Heart right ventricle (tissue), 16 donors: ENCODE data around the gene CFTR. TPM values are rescaled to one million over a fixed set of nuclear protein-coding genes. Genes with fewer than 3 reads are reported as not detected.

Experiments used
- ATAC-seq, 8 donors: fragments of 200-7000 bp; cut with Tn5 transposase; one replicate each; pipeline ENCODE4 v1.9.1; 2020; ENCODE audit warnings: mild to moderate bottlenecking in 8 of 8, moderate library complexity in 8 of 8, moderate number of reproducible peaks in 1 of 8
- DNase-seq, 2 donors: peaks; one replicate each; pipeline ENCODE4 v3.0.0-alpha.2; 2020
- H3K27ac ChIP-seq, 10 donors: fragments of 200-600 bp; sonication (generic) in 2 of 10; one replicate each; pipeline versions ENCODE4 v1.5.0 to v1.8.0; 2020 to 2022; ENCODE audit warnings: mild to moderate bottlenecking in 3 of 10
- H3K27me3 ChIP-seq, 7 donors: fragments of 200-600 bp; one replicate each; pipeline ENCODE4 v1.8.0; 2021 to 2022; ENCODE audit warnings: mild to moderate bottlenecking in 2 of 7
- H3K36me3 ChIP-seq, 9 donors: fragments of 200-600 bp; sonication (generic) in 1 of 9; one replicate each; pipeline versions ENCODE4 v1.5.0 to v1.8.0; 2020 to 2022; ENCODE audit warnings: mild to moderate bottlenecking in 2 of 9
- H3K4me1 ChIP-seq, 9 donors: fragments of 200-600 bp; sonication (generic) in 1 of 9; one replicate each; pipeline versions ENCODE4 v1.5.0 to v1.8.0; 2020 to 2022; ENCODE audit warnings: mild to moderate bottlenecking in 4 of 9
- H3K4me3 ChIP-seq, 10 donors: fragments of 200-600 bp; sonication (generic) in 2 of 10; one replicate each; pipeline versions ENCODE4 v1.5.0 to v1.8.0; 2020 to 2022; ENCODE audit warnings: mild to moderate bottlenecking in 7 of 10, moderate library complexity in 2 of 10
- H3K9me3 ChIP-seq, 11 donors: fragments of 200-600 bp in 10 of 11; sonication (generic) in 2 of 11; one replicate each; pipeline versions ENCODE4 v1.5.0 to v1.8.0; 2013 to 2022; ENCODE audit warnings: mild to moderate bottlenecking in 2 of 11, control low read depth in 1 of 11, moderate library complexity in 1 of 11
- CTCF ChIP-seq, 9 donors: fragments of 200-600 bp; sonication (generic) in 2 of 9; IDR thresholded peaks; one replicate each; pipeline versions ENCODE4 v1.5.0 to v1.8.0; 2021 to 2022; ENCODE audit warnings: antibody characterized with exemption in 9 of 9, mild to moderate bottlenecking in 5 of 9, moderate library complexity in 1 of 9
- WGBS, 2 donors: extraction: QIAGEN DNeasy Blood & Tissue Kit; methylation state at CpG; one replicate each; pipeline ENCODE4 v1.1.7; 2013; ENCODE audit warnings: inconsistent platforms in 1 of 2; 5-methylcytosine and 5-hydroxymethylcytosine counted together
- intact Hi-C, 10 donors: fragments of 100-400 bp; cut with DNase I; formaldehyde crosslinking; loops; one replicate each; pipeline versions ENCODE4 v1.11.1 to v1.14.2; 2022
- polyA plus RNA-seq, 2 donors: library from polyadenylated mRNA; stranded (reverse); fragments of 200-250 nt; gene quantifications; one replicate each; pipeline ENCODE4 v1.2.3, GENCODE V29; 2013
- total RNA-seq, 10 donors: library from RNA; stranded (reverse); fragmentation: NEBNext Ultra II Directional in 3 of 10; extraction: Animal tissue kit (Norgen Biotek cat#: 25700) in 3 of 10; gene quantifications; one replicate each; pipeline versions ENCODE4 v1.2.1 to v1.2.4, GENCODE V29; 2021 to 2023
- donor health status: Arrhythmogenic right ventricular cardiomyopathy.
- donor health status: ischemic (EF 13 %, LVEDD 7.1; RV severe dilation, severe dysfunction).
- donor health status: healthy with polysubstance abuse.
- donor health status: DM: no; HTN: yes; CAD: no.
- donor health status: DM: no; HTN: no; CAD: no.
- donor health status: ischemic (EF 25% LVEDD 6.9; RV normal size, moderate dysfunction).
- donor health status: ischemic (EF 25% LVEDD 5.7; RV mildly dilated, moderate dysfunction).
- donor health status: healthy.
- donor health status: DM: yes; HTN: yes; CAD: no.
- donor health status: Ischemic cardiomyopathy.
- donor health status: ischemic (EF 35%, LVEDD 5.7; RV mildly dilated, moderate dysfunction).
- donor health status: nonischemic (EF 11% LVEDD 7.7; RV severe dilation, severe dysfunction).
- donor health status: DM: yes; HTN: yes; CAD: no.
- donor health status: PGD.
- donor health status: ischemic (EF 29% LVEDD 5.4; RV normal size, mild dysfunction).
- donor health status: nonischemic (EF 23%, LVEDD 6.1; RV moderate dilation, normal function).

Gene CFTR
- total and polyA plus RNA-seq, 12 donors = 0.06 to 0.95 (median 0.25) TPM; not detected in 2

- Histone ChIP-seq H3K27ac (no peak overlapping the region), H3K27me3 (no peaks in the 10 kb centered on the region), H3K36me3 (no peaks in the 10 kb centered on the region), H3K4me3 (no peak overlapping the region), H3K4me1 (peaks cover 0 to 9% (median 0%) of the 10 kb centered on the region in 9 donors), H3K9me3 (no peaks in the 10 kb centered on the region)
- TF ChIP-seq CTCF (IDR thresholded peaks at IDR 0.05) = no peak
- ATAC-seq = no peak
- intact Hi-C loops = no loop called here
- DNase-seq = no peak
- 83 to 97% methylated on average over 1 of the region's 1 CpG for WGBS, 2 donors
Observed at GRCh38 chr7:117581424-117581823, 101.6 kb downstream of the CFTR start.

- H3K27ac ChIP-seq = no peak overlapping the region
- no peak for TF ChIP-seq CTCF (IDR thresholded peaks at IDR 0.05)
- no peaks in the 10 kb centered on the region for H3K9me3 ChIP-seq
- H3K36me3 ChIP-seq = no peaks in the 10 kb centered on the region
- no peak overlapping the region for H3K4me3 ChIP-seq
- no peaks in the 10 kb centered on the region for H3K27me3 ChIP-seq
- ATAC-seq (peak; percentile 48 to 99 (median 84)), DNase-seq (peak in 1 of 2 donors; percentile 57)
- peaks cover 0 to 9% (median 0%) of the 10 kb centered on the region in 9 donors for H3K4me1 ChIP-seq
- intact Hi-C loops = no loop called here
- WGBS, 2 donors = 10 to 22% methylated on average over 1 of the region's 1 CpG
Observed at GRCh38 chr7:117582219-117582704, 102.4 kb downstream of the CFTR start.

GRCh38 chr7:117587931-117588330, 108.1 kb downstream of the CFTR start:
- H3K9me3 ChIP-seq = no peaks in the 10 kb centered on the region
- no peaks in the 10 kb centered on the region for H3K36me3 ChIP-seq
- intact Hi-C loops = no loop called here
- H3K4me1 ChIP-seq = peaks cover 0 to 2% (median 0%) of the 10 kb centered on the region in 9 donors
- no peak for TF ChIP-seq CTCF (IDR thresholded peaks at IDR 0.05)
- ATAC-seq (no peak), DNase-seq (no peak)
- no peak overlapping the region for H3K4me3 ChIP-seq
- no peak overlapping the region for H3K27ac ChIP-seq
- no peaks in the 10 kb centered on the region for H3K27me3 ChIP-seq
- 80 to 82% methylated on average over 1 of the region's 1 CpG for WGBS, 2 donors

- Histone ChIP-seq H3K27me3 (no peaks in the 10 kb centered on the region), H3K4me3 (no peak overlapping the region), H3K4me1 (no peaks in the 10 kb centered on the region), H3K9me3 (no peaks in the 10 kb centered on the region), H3K27ac (no peak overlapping the region), H3K36me3 (no peaks in the 10 kb centered on the region)
- ATAC-seq (no peak), DNase-seq (no peak)
- intact Hi-C loops = no loop called here
- TF ChIP-seq CTCF (IDR thresholded peaks at IDR 0.05) = no peak
- WGBS, 2 donors = 19 to 21% methylated on average over 1 of the region's 1 CpG
Observed at GRCh38 chr7:117588352-117588794, 108.5 kb downstream of the CFTR start.
